Activated B cell treated with CpG ODN at 0.5 μM for 24 hours (primary cell): Measurements from ENCODE around the gene NPR3. TPM values are rescaled to one million over a fixed set of nuclear protein-coding genes. Genes with fewer than 3 reads are reported as not detected.

ENCODE experiments used
- ATAC-seq: fragments of 200-7000 bp; cut with Tn5 transposase; one replicate; pipeline ENCODE4 v1.10.0; 2021; ENCODE audit warnings: low read depth, mild to moderate bottlenecking, moderate library complexity
- CTCF ChIA-PET: fragments of 350-600 bp; sonication (Branson Sonifier 250); formaldehyde crosslinking; loops from one replicate; lab custom pipeline; 2021; ENCODE audit warnings: antibody characterized with exemption; lab: Charles Lee
- POLR2A ChIA-PET: fragments of 350-600 bp; sonication (Branson Sonifier 250); formaldehyde crosslinking; loops from one replicate; lab custom pipeline; 2021; ENCODE audit warnings: antibody characterized with exemption; lab: Charles Lee
- DNase-seq: peaks from one replicate; pipeline ENCODE4 v3.0.0; 2022
- H3K27ac Mint-ChIP-seq: one replicate; pipeline ENCODE4 v1.8.0; 2020; ENCODE audit warnings: mixed read lengths
- H3K27me3 Mint-ChIP-seq: one replicate; pipeline ENCODE4 v1.8.0; 2021; ENCODE audit warnings: mixed read lengths
- H3K36me3 Mint-ChIP-seq: one replicate; pipeline ENCODE4 v1.8.0; 2021; ENCODE audit warnings: low read depth, mixed read lengths
- H3K4me1 Mint-ChIP-seq: one replicate; pipeline ENCODE4 v1.8.0; 2021; ENCODE audit warnings: mixed read lengths
- H3K4me3 Mint-ChIP-seq: one replicate; pipeline ENCODE4 v1.8.0; 2020; ENCODE audit warnings: mild to moderate bottlenecking, mixed read lengths
- H3K9me3 Mint-ChIP-seq: one replicate; pipeline ENCODE4 v1.8.0; 2020; ENCODE audit warnings: mixed read lengths
- intact Hi-C: fragments of 100-400 bp; cut with micrococcal nuclease; formaldehyde crosslinking; loops from one replicate; pipeline ENCODE4 v1.15.1; 2024
- total RNA-seq: library from RNA; stranded (reverse); gene quantifications from 2 replicates; pipeline ENCODE4 v1.2.3, GENCODE V29; 2022
- TF ChIP-seq, protein P1 (sequence below): fragments of 200-600 bp; IDR thresholded peaks from one replicate; pipeline ENCODE4 v1.8.0; 2022; ENCODE audit warnings: antibody characterized with exemption, mild to moderate bottlenecking

Gene NPR3
- total RNA-seq, 1 donor from 2014 or later, result not detected

DNA sequence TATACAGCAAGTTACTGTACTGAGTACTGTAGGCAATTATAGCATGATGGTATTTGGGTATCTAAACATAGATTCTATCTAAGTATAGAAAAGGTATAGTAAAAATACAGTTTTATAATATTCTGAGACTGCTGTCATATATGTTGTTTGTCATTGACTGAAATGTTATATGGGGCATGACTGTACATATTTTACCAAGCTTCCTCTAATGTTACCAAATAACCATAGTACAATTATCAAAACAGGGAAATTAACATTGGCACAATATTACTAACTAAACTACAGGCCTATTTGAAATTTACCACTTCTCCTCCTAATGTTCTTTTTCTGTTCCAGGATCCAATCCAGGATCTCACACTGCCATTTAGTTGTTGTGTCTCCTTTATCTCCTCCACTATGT, 18.5 kb downstream of the NPR3 start:
- TF ChIP-seq, protein P1, sequence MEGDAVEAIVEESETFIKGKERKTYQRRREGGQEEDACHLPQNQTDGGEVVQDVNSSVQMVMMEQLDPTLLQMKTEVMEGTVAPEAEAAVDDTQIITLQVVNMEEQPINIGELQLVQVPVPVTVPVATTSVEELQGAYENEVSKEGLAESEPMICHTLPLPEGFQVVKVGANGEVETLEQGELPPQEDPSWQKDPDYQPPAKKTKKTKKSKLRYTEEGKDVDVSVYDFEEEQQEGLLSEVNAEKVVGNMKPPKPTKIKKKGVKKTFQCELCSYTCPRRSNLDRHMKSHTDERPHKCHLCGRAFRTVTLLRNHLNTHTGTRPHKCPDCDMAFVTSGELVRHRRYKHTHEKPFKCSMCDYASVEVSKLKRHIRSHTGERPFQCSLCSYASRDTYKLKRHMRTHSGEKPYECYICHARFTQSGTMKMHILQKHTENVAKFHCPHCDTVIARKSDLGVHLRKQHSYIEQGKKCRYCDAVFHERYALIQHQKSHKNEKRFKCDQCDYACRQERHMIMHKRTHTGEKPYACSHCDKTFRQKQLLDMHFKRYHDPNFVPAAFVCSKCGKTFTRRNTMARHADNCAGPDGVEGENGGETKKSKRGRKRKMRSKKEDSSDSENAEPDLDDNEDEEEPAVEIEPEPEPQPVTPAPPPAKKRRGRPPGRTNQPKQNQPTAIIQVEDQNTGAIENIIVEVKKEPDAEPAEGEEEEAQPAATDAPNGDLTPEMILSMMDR, result no peak
- Mint-ChIP-seq H3K4me1 (peaks cover 7% of the 10 kb centered on the region), H3K27ac (no peak overlapping the region), H3K9me3 (peaks cover 4% of the 10 kb centered on the region), H3K27me3 (peaks cover 12% of the 10 kb centered on the region), H3K4me3 (no peak overlapping the region), H3K36me3 (no peaks in the 10 kb centered on the region)
- DNase-seq (no peak), ATAC-seq (no peak)
- intact Hi-C loops, result no loop called here
- ChIA-PET CTCF (no interaction called here), POLR2A (no interaction called here)

DNA sequence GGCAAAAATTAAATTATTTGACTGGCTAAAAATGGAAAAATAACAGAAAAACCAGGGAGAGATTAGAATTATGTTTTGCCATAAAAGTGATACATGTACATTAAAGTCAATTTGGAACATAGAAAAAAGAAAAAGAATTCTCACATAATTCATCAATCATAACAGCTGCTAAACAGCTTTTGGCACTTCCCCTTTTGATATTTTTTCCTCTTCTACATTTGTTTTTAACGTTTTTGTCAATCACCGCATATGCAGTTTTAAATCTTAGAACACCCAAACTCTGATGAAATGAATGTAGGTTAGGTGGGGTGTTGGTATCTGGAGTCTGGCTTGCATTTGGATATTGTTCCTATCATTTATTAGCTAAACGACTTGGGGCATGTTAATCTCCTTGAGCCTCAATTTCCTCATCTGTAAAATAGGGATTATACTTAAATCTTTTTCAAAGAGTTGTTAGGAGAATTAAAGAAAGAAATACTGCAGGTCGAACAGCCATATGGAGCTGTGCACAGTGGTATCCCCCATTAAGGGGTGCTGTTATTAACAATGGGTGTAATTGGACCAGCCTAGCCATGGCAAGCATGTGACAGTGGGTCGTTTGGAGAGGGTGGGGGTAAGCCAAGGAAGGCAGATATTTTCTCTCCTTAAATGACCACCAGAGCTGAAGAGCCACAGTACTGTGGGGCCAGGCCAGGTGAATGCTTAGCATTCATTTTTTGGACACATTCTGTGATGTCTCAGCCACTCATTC, 22.6 kb downstream of the NPR3 start:
- DNase-seq, result no peak
- Mint-ChIP-seq H3K27ac (no peak overlapping the region), H3K4me1 (no peaks in the 10 kb centered on the region), H3K9me3 (no peaks in the 10 kb centered on the region), H3K27me3 (peaks cover 4% of the 10 kb centered on the region), H3K4me3 (no peak overlapping the region), H3K36me3 (no peaks in the 10 kb centered on the region)
- CTCF ChIA-PET, result no interaction called here
- intact Hi-C loops, result no loop called here
- ATAC-seq, result no peak
- POLR2A ChIA-PET, result no interaction called here
- TF ChIP-seq, protein P1, result no peak

DNA sequence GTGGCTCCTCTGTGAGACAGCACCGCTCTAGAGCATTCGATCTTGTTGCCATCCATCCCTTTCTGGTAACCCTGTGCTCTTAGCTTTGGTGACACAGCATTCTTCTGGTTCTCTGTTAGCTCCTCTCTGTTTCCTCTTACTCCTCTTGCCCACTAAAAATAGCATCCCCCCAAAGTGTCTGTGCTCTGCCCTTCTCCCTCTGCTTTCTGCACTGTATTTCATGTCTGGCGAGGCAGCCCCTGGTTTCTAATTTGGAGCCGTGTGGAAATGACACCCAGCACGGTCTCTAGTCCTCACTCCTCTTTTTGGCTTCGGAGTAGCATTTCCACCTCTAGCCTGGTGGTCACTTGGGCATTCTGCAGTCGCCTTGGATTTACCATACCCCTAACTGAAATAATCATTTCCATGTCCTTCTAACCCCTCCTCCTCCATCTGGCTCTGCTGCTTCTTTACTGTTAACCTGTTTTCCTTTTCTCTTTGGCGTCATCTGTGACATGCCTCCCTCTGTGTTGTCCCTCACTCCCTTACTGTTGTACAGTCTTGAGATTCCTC, 23.8 kb downstream of the NPR3 start:
- intact Hi-C loops, result no loop called here
- H3K36me3 Mint-ChIP-seq, result no peaks in the 10 kb centered on the region
- H3K9me3 Mint-ChIP-seq, result no peaks in the 10 kb centered on the region
- TF ChIP-seq, protein P1, result no peak
- ChIA-PET POLR2A (no interaction called here), CTCF (no interaction called here)
- H3K4me3 Mint-ChIP-seq, result no peak overlapping the region
- peaks cover 4% of the 10 kb centered on the region for H3K27me3 Mint-ChIP-seq
- H3K4me1 Mint-ChIP-seq, result no peaks in the 10 kb centered on the region
- no peak for ATAC-seq
- DNase-seq, result no peak
- no peak overlapping the region for H3K27ac Mint-ChIP-seq

DNA sequence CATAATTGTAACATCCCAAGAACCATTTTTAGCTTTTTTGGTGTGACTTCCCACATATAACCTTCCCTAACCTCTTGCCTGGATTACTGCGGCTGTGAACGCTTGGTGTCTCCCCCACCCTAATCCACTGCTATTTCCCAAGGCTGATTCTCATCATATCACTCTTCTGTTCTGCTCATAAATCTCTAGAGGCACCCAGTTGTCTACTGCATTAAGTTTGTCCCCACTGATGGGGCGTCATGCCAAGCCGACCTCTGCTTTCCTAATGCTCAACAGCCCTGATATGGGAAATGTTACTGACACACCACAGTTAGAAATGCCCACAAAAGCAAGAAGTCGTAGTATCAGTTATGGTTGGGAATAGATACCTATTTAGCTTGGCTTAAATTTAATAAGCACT, 24.4 kb downstream of the NPR3 start:
- Mint-ChIP-seq H3K9me3 (no peaks in the 10 kb centered on the region), H3K27me3 (peaks cover 4% of the 10 kb centered on the region), H3K36me3 (no peaks in the 10 kb centered on the region), H3K27ac (no peak overlapping the region), H3K4me3 (no peak overlapping the region), H3K4me1 (no peaks in the 10 kb centered on the region)
- POLR2A ChIA-PET, result no interaction called here
- ATAC-seq (no peak), DNase-seq (no peak)
- intact Hi-C loops, result no loop called here
- CTCF ChIA-PET, result no interaction called here
- TF ChIP-seq, protein P1, result no peak

DNA sequence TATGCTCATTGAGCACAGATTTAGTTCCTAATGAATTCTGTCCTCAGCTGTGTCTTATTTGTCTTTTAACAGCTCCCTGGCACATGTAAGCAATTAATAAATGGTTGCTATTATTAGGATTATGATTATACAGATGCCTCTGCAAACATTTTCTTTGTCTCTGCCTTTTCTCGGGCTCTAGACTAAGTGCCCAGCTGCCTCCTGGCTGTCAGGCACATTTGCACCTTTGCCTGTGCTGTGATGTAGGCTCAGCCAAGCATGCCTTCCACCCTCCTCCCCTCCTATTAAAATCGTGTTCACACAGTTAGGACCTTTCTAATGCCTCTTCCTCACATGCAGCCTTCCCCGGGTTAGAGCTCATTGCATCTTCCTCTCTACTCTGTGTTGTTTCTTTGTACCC, 25.7 kb downstream of the NPR3 start:
- intact Hi-C loops, result no loop called here
- H3K9me3 Mint-ChIP-seq, result no peaks in the 10 kb centered on the region
- H3K4me1 Mint-ChIP-seq, result no peaks in the 10 kb centered on the region
- ChIA-PET POLR2A (no interaction called here), CTCF (no interaction called here)
- no peaks in the 10 kb centered on the region for H3K36me3 Mint-ChIP-seq
- ATAC-seq, result no peak
- H3K27ac Mint-ChIP-seq, result no peak overlapping the region
- H3K4me3 Mint-ChIP-seq, result no peak overlapping the region
- H3K27me3 Mint-ChIP-seq, result peaks cover 4% of the 10 kb centered on the region
- TF ChIP-seq, protein P1, result no peak
- DNase-seq, result no peak
